C4-2B (cell line): ENCODE data around the gene PARVG.

Experiments used
- ZFX ChIP-seq: fragments of 450-650 bp; IDR thresholded peaks from 2 replicates; pipeline ENCODE4 v1.6.1; 2017
- TF ChIP-seq, protein P1 (sequence below): fragments of 450-650 bp; conservative IDR thresholded peaks from 2 replicates; pipeline ENCODE4 v1.5.1; 2017; ENCODE audit warnings: mild to moderate bottlenecking

DNA sequence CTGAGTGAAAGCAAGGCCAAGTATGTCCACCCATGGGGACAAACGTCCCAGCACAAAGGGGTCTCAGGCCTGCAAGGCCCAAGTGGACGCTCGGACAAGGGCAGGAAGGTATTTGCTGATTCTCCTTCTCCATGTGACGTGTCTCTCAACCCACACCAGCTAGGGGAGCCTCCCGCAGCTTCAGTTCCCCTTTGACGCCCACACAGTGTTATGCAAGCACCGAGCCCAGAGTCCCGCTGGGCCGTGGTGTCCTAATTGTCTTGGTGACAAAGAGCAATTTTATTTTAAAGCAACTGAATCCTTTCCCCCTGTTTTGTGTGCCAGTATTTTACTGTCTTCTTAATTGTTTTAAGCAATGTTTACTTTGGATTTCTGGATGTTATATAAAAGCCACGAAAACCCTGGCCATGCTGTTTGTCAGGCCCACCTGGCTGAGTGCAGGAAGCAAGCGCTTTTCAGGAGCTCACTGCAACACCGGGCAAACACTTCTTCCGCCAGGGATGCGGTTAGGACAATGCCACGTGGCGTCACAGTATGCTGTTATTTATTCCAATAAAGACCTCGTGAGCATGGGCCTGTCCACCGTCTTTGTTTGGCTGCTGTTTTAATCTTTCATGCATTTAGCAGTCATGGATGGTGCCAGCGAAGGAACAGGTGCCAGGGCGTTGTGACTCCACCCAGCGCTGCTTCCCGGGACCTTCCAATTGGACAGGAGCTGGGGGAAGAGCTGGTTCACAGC, 8.2 kb upstream of the PARVG start:
- TF ChIP-seq, protein P1, sequence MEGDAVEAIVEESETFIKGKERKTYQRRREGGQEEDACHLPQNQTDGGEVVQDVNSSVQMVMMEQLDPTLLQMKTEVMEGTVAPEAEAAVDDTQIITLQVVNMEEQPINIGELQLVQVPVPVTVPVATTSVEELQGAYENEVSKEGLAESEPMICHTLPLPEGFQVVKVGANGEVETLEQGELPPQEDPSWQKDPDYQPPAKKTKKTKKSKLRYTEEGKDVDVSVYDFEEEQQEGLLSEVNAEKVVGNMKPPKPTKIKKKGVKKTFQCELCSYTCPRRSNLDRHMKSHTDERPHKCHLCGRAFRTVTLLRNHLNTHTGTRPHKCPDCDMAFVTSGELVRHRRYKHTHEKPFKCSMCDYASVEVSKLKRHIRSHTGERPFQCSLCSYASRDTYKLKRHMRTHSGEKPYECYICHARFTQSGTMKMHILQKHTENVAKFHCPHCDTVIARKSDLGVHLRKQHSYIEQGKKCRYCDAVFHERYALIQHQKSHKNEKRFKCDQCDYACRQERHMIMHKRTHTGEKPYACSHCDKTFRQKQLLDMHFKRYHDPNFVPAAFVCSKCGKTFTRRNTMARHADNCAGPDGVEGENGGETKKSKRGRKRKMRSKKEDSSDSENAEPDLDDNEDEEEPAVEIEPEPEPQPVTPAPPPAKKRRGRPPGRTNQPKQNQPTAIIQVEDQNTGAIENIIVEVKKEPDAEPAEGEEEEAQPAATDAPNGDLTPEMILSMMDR: no peak
- TF ChIP-seq ZFX: no peak
